HG02885 (cell line): ENCODE results near the gene COX6B2.

Source experiments
- ATAC-seq: cut with Tn5 transposase; IDR thresholded peaks from one replicate; pipeline ENCODE4 v1.9.1; 2021; ENCODE audit warnings: mild to moderate bottlenecking; ENCODE audit not compliant: unreplicated experiment, poor library complexity

The COX6B2 gene

DNA sequence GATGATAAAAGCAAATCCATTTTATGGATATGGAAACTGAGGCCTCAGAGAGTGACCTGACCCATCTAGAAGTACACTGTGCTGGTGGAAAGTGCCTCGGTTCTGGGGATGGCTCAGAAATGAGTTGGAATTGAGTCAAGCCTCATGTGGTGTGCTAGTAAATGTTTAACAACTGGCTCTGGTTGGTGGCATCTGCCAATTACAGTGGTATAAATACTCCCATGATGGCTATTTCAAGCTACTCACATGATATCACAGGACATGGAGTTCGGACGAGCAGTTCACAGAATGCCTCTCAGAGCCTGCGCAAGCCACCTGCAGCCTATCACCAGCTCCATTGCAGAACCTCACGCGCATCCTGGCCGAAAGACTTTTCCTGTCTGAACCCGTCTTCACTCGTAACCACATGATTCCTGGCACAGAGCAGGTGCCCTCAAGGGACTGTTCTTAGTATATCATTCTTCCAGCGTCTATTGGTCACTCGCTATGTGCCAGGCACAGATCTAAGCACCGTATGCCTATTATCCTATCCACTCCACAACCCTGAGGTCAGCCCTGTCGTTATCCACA, 38.5 kb downstream of the COX6B2 start:
- ATAC-seq, result no peak

DNA sequence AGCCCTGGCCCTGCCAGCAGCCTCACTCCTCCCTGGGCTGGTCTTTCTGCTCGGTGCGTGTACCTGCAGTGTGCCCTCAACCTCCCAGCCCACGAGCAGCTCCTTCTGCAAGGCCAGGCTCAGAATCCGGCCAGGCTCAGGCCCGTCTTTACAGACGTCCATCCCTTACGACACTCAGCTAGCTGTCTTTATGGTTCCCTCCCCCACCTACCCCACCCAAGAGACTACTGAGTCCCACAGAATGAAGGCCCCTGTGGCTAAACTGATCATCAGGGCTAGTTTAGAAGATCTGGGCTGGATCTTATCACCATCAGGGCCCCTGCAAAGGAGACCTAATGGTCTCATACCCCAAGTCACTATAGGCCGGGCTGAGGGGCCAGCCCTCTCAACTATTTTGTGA, 40.1 kb downstream of the COX6B2 start:
- ATAC-seq, result no peak

DNA sequence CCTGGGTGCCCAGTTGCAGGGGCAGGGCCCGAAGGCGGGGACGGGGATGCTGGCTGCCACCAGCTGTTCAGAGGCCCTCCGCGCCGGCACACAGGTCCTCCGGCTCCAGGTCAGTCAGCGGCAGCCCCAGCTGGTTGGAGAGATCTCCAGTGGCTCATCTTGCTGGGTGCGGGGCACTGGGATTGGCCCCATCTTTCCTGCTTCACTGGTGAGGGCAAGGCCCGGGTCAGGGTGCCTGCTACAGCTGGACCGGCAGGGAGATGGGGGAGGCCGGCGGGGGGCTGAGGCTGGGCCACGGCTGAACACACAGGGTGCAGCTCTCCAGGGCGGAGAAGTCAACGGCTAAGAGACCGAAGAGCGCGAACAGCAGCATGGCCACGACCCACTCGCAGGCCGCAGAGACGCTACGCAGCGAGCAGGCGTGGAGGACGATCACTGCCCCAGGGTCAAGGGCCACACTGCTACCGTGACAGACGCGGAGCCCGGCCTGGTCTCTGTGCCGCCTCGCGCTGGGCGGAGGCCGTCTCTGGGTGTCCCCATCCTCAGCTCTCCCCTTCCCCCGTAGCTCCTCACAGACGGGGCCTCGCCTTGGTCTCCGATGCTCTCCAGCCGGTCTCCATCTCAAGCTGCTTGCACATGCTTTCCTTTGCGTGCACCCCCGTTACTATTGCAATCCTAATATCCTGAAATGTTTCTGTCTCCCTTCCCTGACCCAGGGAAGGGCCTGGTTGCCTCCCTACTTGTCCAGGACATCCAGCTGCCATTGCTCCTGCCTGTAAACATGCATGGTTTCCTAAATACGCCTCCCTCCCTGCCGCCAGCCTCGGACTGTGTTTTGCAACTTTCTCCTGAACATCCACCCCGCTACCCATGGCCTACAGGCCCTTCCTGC, 41.7 kb downstream of the COX6B2 start:
- no peak for ATAC-seq

DNA sequence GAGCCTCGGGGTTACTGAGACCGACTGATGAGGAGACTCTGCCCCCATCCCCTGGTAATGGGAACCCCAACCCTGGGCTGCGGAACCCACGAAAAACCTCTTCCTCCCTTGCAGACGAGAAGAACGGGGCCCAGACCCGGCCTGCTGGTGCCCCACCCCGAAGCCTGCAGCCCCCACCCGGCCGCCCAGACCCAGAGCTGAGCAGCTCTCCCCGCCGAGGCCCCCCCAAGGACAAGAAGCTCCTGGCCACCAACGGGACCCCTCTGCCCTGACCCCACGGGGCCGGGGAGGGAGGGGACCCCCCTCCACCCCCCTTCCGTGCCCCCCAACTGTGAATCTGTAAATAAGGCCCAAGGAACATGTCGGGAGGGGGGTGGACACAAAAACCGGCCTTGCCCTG, 42.7 kb downstream of the COX6B2 start:
- no peak for ATAC-seq

DNA sequence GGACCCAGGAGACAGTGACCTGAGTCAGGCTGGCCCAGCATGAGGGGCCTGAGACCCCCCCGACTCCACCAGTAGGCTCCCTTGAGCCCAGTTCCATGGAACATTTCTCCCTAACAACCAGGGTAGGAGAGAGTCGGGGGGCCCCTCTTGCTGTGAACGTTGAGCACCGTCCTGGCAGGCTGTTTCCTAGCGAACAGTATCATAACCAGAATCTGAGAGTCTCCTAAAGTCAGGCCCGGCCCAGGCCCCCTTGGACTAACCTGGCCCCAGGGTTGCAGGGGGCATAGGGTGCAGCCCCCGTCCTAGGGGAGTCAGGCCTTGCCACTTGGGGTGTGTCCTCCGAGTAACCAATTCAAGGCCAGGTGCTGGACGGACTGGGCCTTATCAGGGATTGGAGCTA, 43.1 kb downstream of the COX6B2 start:
- no peak for ATAC-seq

DNA sequence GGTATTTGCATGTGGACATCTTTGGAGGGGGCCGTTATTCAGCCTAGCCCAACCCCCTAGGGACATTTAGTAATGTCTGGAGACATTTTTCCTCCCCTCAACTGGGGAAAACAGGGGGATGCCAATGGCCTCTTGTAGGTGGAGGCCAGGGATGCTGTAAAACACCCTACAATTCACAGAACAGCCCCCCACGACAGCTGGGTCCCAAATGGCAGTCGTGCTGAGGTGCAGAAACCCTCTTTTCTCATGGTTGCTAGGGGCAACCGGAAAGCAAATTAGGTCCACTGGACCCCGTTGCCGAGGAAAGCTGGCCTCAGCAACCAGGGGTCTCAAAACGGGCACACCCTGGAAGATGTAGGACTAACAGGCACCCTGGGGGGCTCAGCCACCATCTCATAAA, 44.0 kb downstream of the COX6B2 start:
- ATAC-seq, result no peak

DNA sequence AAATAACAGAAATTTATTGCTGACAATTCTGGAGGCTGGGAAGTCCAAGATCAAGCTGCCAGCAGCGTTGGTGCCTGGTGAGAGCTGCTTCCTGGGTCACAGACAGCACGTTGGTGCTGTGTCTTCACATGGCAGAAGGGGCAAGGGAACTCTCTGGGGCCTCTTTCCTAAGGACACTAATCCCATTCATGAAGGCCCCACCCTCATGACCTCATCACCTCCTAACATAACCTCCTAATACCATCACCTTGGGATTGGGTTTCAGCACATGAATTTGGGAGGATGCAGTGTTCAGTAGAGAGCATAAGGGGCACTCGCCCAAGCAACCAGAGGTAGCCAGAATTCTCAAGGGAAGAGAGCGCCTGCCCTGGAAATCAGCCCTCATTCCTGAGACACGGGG, 45.1 kb downstream of the COX6B2 start:
- no peak for ATAC-seq

DNA sequence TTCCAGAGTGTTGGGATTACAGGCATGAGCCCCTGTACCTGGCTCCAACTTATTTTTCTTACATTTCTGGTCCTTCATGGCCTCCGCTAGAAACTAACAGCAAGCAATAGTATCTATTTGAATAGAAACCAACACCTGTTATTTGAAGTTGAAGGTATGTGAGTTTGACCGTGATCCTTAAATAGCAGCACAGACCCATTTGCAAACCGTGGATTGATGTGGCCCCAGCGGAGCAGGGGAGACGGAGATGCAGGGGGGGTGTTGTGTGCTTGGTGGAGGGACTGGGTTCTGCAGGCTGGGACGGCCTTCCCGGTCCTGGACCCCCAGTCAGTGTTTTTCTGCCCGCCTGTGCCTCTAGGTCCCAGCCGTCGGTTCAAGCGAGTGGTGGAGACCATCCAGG, 46.2 kb downstream of the COX6B2 start:
- no peak for ATAC-seq

DNA sequence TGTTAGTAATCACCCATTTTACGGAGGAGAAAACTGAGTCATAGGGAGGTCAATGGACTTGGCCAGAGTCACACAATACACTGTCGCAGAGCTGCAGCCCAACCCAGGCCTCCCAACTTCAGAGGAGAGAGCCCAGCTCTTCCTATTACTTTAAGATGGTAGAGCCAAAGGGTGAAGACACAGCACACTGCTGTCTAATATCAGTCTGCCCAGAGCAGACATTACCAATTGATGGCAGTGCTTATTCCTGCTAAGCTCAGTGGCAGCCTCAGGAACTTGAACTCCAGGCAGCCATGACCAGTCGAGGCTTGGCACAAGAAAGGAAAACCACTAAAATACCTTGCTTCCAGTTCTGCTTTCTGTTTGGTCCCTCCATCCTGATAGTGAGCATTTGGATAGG, 47.8 kb downstream of the COX6B2 start:
- ATAC-seq, result no peak

DNA sequence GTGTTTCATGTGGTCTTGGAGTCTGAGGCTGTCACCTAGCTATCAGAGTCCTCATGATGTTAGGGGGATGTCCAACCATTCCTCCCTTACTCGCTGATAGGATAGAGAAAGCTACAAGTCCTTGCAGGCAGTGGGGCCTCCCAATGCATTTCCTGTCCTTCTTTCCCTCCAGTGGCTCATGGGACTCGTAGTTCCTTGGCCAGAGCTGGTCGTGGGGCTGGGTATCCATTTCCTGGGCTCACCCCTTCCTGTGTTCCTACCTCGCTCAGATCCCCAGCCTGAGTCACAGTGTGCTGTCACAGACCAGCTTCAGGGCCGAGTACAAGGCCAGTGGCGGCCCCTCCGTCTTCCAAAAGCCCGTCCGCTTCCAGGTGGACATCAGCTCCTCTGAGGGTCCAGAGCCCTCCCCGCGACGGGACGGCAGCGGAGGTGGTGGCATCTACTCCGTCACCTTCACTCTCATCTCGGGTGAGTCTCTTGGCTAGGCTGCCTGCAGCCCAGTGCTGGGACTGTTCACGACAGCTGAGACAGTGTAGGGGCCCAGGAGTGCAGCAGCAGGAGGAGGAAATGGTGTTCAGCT, 48.4 kb downstream of the COX6B2 start:
- ATAC-seq, result no peak

DNA sequence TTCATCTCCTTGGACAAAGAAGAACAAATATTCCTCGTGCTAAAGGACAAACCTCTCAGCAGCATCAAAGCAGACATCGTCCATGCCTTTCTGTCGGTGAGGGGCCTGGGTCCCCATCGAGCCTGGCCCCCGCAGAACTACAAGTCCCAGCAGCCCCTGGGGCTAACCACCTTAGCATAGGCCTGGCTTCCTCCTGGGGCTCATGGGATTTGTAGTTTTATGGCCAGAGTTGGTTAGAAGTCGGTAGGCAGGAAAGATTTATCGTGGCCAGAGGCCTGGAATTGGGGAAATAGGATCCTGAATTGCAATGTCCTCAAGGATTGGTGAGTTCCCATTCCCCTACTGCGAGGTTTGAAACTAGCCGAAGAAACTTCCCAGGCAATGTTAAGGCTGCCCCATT, 49.0 kb downstream of the COX6B2 start:
- no peak for ATAC-seq

DNA sequence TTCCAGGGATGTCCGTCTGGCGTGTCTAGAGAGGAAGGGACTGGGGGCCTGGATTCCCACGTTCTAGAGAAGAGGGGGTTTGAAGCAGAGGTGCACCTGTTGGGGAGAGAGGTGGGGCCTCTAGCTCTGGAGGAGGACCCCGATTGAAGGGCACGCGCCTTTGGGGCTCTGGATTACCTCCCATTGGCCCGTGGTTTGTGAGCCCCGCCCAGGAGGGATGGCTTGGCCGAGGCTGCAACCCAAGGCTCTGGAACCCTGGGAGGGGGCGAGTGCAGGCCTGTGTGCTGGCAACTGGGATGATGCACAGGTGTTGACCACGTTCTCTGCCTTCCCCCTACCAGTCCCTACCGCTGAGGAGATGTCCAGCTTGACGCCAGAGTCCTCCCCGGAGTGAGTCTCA, 49.5 kb downstream of the COX6B2 start:
- ATAC-seq, result no peak

DNA sequence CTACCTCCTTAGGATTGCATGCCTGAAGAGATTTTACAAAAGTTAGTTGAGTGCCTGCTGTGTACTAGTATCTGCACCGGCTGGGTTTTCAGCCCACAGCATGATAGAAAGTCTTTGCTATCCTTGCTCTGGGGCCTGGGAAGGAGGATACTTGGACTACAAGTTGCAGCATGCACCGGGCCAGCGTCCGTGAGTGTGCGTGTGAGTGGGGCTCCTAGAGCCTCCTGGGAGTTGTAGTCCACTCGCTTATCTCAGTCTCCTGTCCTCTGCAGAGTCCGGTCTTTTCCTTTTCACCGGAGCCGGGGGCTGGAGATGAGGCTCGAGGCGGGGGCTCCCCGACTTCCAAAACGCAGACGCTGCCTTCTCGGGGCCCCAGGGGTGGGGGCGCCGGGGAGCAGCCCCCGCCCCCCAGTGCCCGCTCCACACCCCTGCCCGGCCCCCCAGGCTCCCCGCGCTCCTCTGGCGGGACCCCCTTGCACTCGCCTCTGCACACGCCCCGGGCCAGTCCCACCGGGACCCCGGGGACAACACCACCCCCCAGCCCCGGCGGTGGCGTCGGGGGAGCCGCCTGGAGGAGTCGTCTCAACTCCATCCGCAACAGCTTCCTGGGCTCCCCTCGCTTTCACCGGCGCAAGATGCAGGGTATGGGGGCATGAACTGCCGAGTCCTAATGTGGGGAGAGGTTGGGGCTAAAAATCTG, 50.1 kb downstream of the COX6B2 start:
- ATAC-seq, result peak; percentile 50

DNA sequence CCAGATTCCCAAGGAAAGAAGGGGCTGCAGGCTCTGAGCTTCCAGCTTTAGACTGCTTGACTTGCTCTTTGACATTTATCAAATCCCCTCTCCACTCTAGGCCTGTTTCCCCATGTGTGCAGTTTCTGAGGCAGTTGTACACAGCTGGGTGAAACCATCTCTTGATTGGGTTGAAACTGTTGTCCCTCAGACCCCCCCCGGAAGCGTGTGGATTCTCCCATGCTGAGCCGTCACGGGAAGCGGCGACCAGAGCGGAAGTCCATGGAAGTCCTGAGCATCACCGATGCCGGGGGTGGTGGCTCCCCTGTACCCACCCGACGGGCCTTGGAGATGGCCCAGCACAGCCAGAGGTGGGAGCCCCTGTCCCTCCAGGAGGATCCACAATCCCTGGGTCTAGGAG, 51.0 kb downstream of the COX6B2 start:
- ATAC-seq, result no peak

DNA sequence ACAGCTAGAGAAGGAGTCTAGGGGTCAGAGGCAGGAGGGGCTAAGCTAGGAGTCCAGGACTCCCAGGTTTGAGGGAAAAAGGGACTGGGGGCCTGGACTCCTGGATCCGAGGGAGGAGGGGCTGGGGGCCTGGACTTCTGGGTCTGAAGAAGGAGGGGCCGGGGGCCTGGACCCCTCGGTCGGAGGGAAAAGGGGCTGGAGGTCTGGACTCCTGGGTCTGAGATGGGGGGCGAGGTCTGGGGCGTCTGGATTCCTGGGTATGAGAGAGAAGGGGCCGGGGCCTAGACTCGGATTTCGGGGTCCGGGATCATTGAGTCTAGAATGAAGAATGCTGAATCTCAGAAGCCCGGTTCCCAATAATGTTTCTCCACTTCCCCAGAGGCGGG, 52.2 kb downstream of the COX6B2 start:
- no peak for ATAC-seq

DNA sequence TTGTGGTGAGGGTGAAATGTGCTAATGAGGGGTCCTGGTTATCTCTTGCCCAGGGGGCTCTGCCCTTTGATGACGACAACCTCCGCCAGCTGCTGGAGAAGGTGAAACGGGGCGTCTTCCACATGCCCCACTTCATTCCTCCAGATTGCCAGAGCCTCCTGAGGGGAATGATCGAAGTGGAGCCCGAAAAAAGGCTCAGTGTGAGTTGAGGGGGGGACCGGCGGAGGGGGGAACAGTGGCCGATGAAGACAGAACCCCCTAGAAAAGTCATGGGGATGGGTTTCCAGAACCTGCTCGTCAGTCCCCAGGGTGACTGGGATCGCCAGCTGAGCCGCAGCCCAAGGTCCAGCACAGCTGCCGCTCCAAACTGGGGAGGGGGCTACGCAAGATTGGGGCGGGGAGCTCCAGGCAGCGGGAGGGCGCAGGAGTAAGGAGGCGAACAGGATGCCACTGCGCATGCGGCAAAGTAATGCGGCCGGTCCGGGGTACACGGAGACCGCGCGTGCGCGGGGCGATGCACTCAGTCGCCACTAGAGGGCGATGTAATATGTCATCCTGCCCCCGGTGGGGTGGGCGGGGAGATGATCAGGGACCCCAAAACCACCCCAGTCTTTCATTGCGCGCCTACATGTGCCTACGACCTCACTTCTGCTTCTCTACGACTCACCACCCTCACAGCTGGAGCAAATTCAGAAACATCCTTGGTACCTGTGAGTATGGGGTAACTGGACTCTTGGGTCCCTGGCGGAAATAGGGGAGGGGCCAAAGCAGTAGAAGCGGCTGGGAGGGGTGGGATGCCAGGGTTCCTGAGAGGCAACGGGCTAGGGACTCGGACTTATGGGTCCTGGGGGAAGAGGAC, 52.8 kb downstream of the COX6B2 start:
- ATAC-seq, result peak; percentile 79

DNA sequence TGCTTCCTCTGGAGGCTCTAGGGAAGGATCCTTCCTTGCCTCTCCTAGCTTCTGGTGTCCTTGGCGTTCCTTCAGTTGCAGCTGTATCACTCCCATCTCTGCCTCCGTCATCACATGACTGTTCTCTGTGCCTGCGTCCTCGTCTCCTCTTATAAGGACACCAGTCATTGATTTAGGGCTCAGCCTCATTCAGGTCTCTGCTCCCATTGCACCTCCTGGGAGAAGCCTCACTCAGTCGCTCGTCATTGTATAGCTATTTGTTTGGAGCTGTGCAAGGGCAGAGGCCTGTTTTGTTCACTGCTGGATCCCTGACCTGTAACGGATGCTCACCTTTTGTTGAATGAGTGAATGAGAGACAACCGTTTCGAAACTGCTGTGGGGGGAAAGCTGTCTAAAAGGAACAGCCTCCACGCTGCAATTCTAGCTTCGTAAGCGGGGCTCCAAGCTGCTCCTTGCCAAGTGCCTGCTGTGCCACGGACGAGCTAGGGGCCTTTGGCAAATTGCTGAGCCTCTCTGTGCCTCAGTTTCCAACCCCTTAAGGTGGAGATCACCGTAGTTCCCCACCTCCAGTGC, 53.5 kb downstream of the COX6B2 start:
- no peak for ATAC-seq

DNA sequence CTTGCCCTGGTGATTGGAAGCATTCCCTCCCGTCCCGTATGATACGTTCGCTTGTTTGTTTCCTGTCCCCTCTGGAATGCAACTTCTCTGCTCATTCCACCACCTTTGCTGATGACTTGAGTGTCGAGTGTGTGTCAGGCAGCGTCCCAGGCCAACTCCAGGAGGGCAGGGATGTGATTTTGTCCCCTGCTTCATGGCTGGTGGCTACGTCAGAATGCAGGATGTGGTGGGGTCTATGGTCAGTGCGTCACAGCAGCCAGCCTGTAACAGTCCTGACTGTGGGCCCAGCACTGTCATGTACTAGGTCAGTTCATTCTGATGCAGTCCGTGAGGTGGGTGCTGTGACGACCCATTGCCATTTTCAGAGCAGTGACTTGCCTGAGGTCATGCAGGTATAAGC, 54.5 kb downstream of the COX6B2 start:
- no peak for ATAC-seq
